Tibial nerve (tissue), 4 donors: ENCODE measurements around the gene CASS4. TPM values are rescaled to one million over a fixed set of nuclear protein-coding genes. Genes with fewer than 3 reads are reported as not detected.

Experiments used
- DNase-seq, 2 donors: peaks; one replicate each; pipeline ENCODE4 v3.0.0-alpha.2; 2019; ENCODE audit warnings: low spot score in 2 of 2
- H3K27ac ChIP-seq, 4 donors: fragments of 200-600 bp; sonication (generic) in 3 of 4; one replicate each; pipeline ENCODE4 v1.5.1; 2017 to 2019; ENCODE audit warnings: mild to moderate bottlenecking in 1 of 4
- H3K27me3 ChIP-seq, 2 donors: fragments of 200-600 bp; sonication (generic) in 1 of 2; one replicate each; pipeline versions ENCODE4 v1.5.1 to v1.6.0; 2017 to 2019
- H3K36me3 ChIP-seq, 3 donors: fragments of 200-600 bp; sonication (generic); one replicate each; pipeline ENCODE4 v1.5.1; 2018 to 2019
- H3K4me1 ChIP-seq, 4 donors: fragments of 200-600 bp; sonication (generic) in 3 of 4; one replicate each; pipeline ENCODE4 v1.5.1; 2017 to 2019
- H3K4me3 ChIP-seq, 4 donors: fragments of 200-600 bp; sonication (generic) in 3 of 4; one replicate each; pipeline ENCODE4 v1.5.1; 2017 to 2019; ENCODE audit warnings: mild to moderate bottlenecking in 1 of 4, moderate library complexity in 1 of 4
- H3K9me3 ChIP-seq, 4 donors: fragments of 200-600 bp; sonication (generic) in 3 of 4; one replicate each; pipeline ENCODE4 v1.5.1; 2017 to 2019
- CTCF ChIP-seq, 5 experiments: fragments of 200-600 bp in 3 of 5; fragments of 450-650 bp in 2 of 5; sonication (generic) in 3 of 5; IDR thresholded peaks; one replicate each; pipeline ENCODE4 v1.5.1; 2016 to 2019; ENCODE audit warnings: antibody characterized with exemption in 5 of 5, mild to moderate bottlenecking in 3 of 5, moderate library complexity in 2 of 5
- EP300 ChIP-seq, 2 donors: sonication (generic); formaldehyde crosslinking; IDR thresholded peaks; one replicate each; pipeline ENCODE4 v1.6.1; 2017; ENCODE audit warnings: antibody characterized with exemption in 2 of 2, mild to moderate bottlenecking in 1 of 2
- POLR2A ChIP-seq, 2 donors: fragments of 450-650 bp; IDR thresholded peaks; one replicate each; pipeline ENCODE4 v1.6.1; 2017; ENCODE audit warnings: antibody characterized with exemption in 2 of 2, mild to moderate bottlenecking in 2 of 2, moderate library complexity in 2 of 2
- WGBS, 2 donors: methylation state at CpG; one replicate each; pipeline ENCODE4 v1.1.5; 2018; 5-methylcytosine and 5-hydroxymethylcytosine counted together
- total RNA-seq, 4 donors: library from RNA; depleted of rRNA; stranded (reverse); fragments of >200 nt; gene quantifications; one replicate each; pipeline ENCODE4 v1.1.0, GENCODE V29; 2016

The CASS4 gene
- total RNA-seq, 4 donors from 2014 or later: 2.0 to 7.5 (median 3.6) TPM

- Histone ChIP-seq H3K4me3 (no peak overlapping the region), H3K27ac (no peak overlapping the region), H3K36me3 (no peaks in the 10 kb centered on the region), H3K4me1 (no peaks in the 10 kb centered on the region), H3K27me3 (no peaks in the 10 kb centered on the region), H3K9me3 (no peaks in the 10 kb centered on the region)
- TF ChIP-seq EP300 (IDR thresholded peaks at IDR 0.05) (no peak), CTCF (IDR thresholded peaks at IDR 0.05) (no peak), POLR2A (IDR thresholded peaks at IDR 0.05) (no peak)
- WGBS, 2 donors: 48 to 56% methylated on average over 6 of the region's 6 CpGs
- no peak for DNase-seq
These were observed 17.4 kb downstream of the CASS4 start for GRCh38 chr20:56429502-56429901.

GRCh38 chr20:56429941-56430340 is 17.9 kb downstream of the CASS4 start:
- no peaks in the 10 kb centered on the region for H3K9me3 ChIP-seq
- H3K27me3 ChIP-seq: no peaks in the 10 kb centered on the region
- no peak overlapping the region for H3K4me3 ChIP-seq
- no peak overlapping the region for H3K27ac ChIP-seq
- no peak for DNase-seq
- no peaks in the 10 kb centered on the region for H3K36me3 ChIP-seq
- WGBS, 2 donors: 57 to 62% methylated on average over 4 of the region's 4 CpGs
- H3K4me1 ChIP-seq: no peaks in the 10 kb centered on the region
- TF ChIP-seq CTCF (IDR thresholded peaks at IDR 0.05) (no peak), POLR2A (IDR thresholded peaks at IDR 0.05) (no peak)

- Histone ChIP-seq H3K4me3 (no peak overlapping the region), H3K27me3 (no peaks in the 10 kb centered on the region), H3K4me1 (no peaks in the 10 kb centered on the region), H3K9me3 (no peaks in the 10 kb centered on the region), H3K36me3 (no peaks in the 10 kb centered on the region), H3K27ac (no peak overlapping the region)
- no peak for TF ChIP-seq POLR2A (IDR thresholded peaks at IDR 0.05)
- no peak for TF ChIP-seq EP300 (IDR thresholded peaks at IDR 0.05)
- no peak for TF ChIP-seq CTCF (IDR thresholded peaks at IDR 0.05)
- 64 to 71% methylated on average over 4 of the region's 4 CpGs for WGBS, 2 donors
- no peak for DNase-seq
These were observed 18.4 kb downstream of the CASS4 start for GRCh38 chr20:56430461-56430860.

- Histone ChIP-seq H3K27me3 (no peaks in the 10 kb centered on the region), H3K9me3 (no peaks in the 10 kb centered on the region), H3K4me3 (no peak overlapping the region), H3K36me3 (no peaks in the 10 kb centered on the region), H3K4me1 (no peaks in the 10 kb centered on the region), H3K27ac (no peak overlapping the region)
- DNase-seq: no peak
- 50 to 59% methylated on average over 1 of the region's 1 CpG for WGBS, 2 donors
- TF ChIP-seq POLR2A (IDR thresholded peaks at IDR 0.05): no peak
These were observed 18.9 kb downstream of the CASS4 start for GRCh38 chr20:56430957-56431356.

GRCh38 chr20:56431471-56431870 is 19.4 kb downstream of the CASS4 start:
- Histone ChIP-seq H3K27me3 (no peaks in the 10 kb centered on the region), H3K4me1 (no peaks in the 10 kb centered on the region), H3K36me3 (no peaks in the 10 kb centered on the region), H3K9me3 (no peaks in the 10 kb centered on the region), H3K27ac (no peak overlapping the region), H3K4me3 (no peak overlapping the region)
- DNase-seq: no peak
- no peak for TF ChIP-seq POLR2A (IDR thresholded peaks at IDR 0.05)
- no peak for TF ChIP-seq CTCF (IDR thresholded peaks at IDR 0.05)
- no peak for TF ChIP-seq EP300 (IDR thresholded peaks at IDR 0.05)
- 52 to 55% methylated on average over 3 of the region's 3 CpGs for WGBS, 2 donors

GRCh38 chr20:56433221-56433879 is 21.3 kb downstream of the CASS4 start:
- DNase-seq: no peak
- no peak for TF ChIP-seq EP300 (IDR thresholded peaks at IDR 0.05)
- Histone ChIP-seq H3K36me3 (no peaks in the 10 kb centered on the region), H3K27me3 (no peaks in the 10 kb centered on the region), H3K4me3 (no peak overlapping the region), H3K27ac (no peak overlapping the region), H3K4me1 (no peaks in the 10 kb centered on the region), H3K9me3 (no peaks in the 10 kb centered on the region)
- WGBS, 2 donors: 29 to 38% methylated on average over 3 of the region's 3 CpGs
